ENCODE data around the gene KLHL18.
"Not testable (repeated sequence)": the region's sequence is repeated elsewhere in the genome, so short reads cannot be mapped to it uniquely, and the experiment has no call there.

GRCh38 chr3:47251085-47251484, 31.7 kb upstream of the KLHL18 start:
- not testable (repeated sequence) for TF ChIP-seq CTCF (IDR thresholded peaks at IDR 0.05); POLR2A (IDR thresholded peaks at IDR 0.05; ENCODE audit: low read depth); POLR2AphosphoS5 (IDR thresholded peaks at IDR 0.05); EP300 (IDR thresholded peaks at IDR 0.05)

Measured in esophagus muscularis mucosa (tissue), 4 donors.